Measurements from ENCODE around the gene FRMD7.

FRMD7 gene

DNA sequence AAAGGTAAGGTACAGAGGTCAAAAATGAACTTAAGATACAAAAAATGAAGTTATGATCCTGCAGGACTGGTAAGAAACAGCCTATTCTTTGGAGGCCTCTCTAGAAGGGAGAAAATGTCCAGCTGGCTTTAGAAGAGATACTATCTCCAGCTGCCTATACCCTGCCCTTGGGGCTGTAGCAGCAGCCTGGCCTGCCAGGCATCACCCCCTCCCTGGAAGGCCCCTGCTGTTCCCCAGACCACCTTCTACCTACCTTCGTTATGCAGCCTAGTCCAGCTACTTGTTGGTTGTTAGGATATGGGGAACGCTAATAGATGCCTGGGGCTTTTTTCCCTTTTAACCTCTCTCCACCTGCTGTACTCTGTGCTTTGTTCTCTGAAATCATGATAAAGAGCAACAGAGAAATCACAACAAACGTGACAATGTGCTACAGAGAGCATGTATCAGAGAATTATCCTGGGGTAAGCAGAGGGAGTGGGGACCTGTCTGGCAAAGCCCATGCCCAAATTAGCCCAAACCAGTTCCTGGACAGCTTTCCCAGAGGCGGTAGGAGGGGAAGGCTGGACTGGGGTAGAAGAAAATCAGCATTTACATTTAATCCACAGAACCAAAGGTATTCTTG lies 34.5 kb downstream of the FRMD7 start:
- H3K9ac ChIP-seq (ENCODE audit: low read length): no peak overlapping the region
- no peaks in the 10 kb centered on the region for H3K9me2 ChIP-seq (replicated peaks; ENCODE audit: insufficient read depth, low read length)
- no peaks in the 10 kb centered on the region for H3F3A ChIP-seq (ENCODE audit: insufficient read depth)
- no peaks in the 10 kb centered on the region for H4K20me1 ChIP-seq (ENCODE audit: low read depth, low read length)
- no peaks in the 10 kb centered on the region for H3K36me3 ChIP-seq (ENCODE audit: low read length)
- no peaks in the 10 kb centered on the region for H3K27me3 ChIP-seq (ENCODE audit: low read length)
- no peaks in the 10 kb centered on the region for H3K79me2 ChIP-seq (ENCODE audit: insufficient read depth, low read length)
- no peak overlapping the region for H2AFZ ChIP-seq (ENCODE audit: low read depth, low read length, severe bottlenecking)
- no peak overlapping the region for H3K4me3 ChIP-seq (ENCODE audit: insufficient read depth, low read length, poor library complexity, severe bottlenecking)
- H3K9me3 ChIP-seq (ENCODE audit: insufficient read depth, low read length): no peaks in the 10 kb centered on the region
- no peak overlapping the region for H3K27ac ChIP-seq (ENCODE audit: low read depth, low read length)
- no peak overlapping the region for H3K4me2 ChIP-seq (ENCODE audit: low read depth, low read length, poor library complexity, severe bottlenecking)
- TF ChIP-seq, protein P1, sequence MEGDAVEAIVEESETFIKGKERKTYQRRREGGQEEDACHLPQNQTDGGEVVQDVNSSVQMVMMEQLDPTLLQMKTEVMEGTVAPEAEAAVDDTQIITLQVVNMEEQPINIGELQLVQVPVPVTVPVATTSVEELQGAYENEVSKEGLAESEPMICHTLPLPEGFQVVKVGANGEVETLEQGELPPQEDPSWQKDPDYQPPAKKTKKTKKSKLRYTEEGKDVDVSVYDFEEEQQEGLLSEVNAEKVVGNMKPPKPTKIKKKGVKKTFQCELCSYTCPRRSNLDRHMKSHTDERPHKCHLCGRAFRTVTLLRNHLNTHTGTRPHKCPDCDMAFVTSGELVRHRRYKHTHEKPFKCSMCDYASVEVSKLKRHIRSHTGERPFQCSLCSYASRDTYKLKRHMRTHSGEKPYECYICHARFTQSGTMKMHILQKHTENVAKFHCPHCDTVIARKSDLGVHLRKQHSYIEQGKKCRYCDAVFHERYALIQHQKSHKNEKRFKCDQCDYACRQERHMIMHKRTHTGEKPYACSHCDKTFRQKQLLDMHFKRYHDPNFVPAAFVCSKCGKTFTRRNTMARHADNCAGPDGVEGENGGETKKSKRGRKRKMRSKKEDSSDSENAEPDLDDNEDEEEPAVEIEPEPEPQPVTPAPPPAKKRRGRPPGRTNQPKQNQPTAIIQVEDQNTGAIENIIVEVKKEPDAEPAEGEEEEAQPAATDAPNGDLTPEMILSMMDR (IDR thresholded peaks at IDR 0.05; ENCODE audit: insufficient read depth, low read length, poor library complexity, severe bottlenecking): no peak

- H2AFZ ChIP-seq (ENCODE audit: low read depth, low read length, severe bottlenecking): no peak overlapping the region
- no peaks in the 10 kb centered on the region for H3F3A ChIP-seq (ENCODE audit: insufficient read depth)
- H3K9me3 ChIP-seq (ENCODE audit: insufficient read depth, low read length): no peaks in the 10 kb centered on the region
- no peak overlapping the region for H3K27ac ChIP-seq (ENCODE audit: low read depth, low read length)
- no peak overlapping the region for H3K4me3 ChIP-seq (ENCODE audit: insufficient read depth, low read length, poor library complexity, severe bottlenecking)
- no peaks in the 10 kb centered on the region for H3K27me3 ChIP-seq (ENCODE audit: low read length)
- H3K79me2 ChIP-seq (ENCODE audit: insufficient read depth, low read length): no peaks in the 10 kb centered on the region
- H3K9ac ChIP-seq (ENCODE audit: low read length): no peak overlapping the region
- H4K20me1 ChIP-seq (ENCODE audit: low read depth, low read length): no peaks in the 10 kb centered on the region
- H3K4me2 ChIP-seq (ENCODE audit: low read depth, low read length, poor library complexity, severe bottlenecking): no peak overlapping the region
- H3K36me3 ChIP-seq (ENCODE audit: low read length): no peaks in the 10 kb centered on the region
- TF ChIP-seq EZH2phosphoT487 (conservative IDR thresholded peaks at IDR 0.05; ENCODE audit: low read length): no peak
- TF ChIP-seq, protein P1 (IDR thresholded peaks at IDR 0.05; ENCODE audit: insufficient read depth, low read length, poor library complexity, severe bottlenecking): peak; percentile 28
- no peaks in the 10 kb centered on the region for H3K9me2 ChIP-seq (replicated peaks; ENCODE audit: insufficient read depth, low read length)
These were observed 35.3 kb downstream of the FRMD7 start for GRCh38 chrX:132092439-132093065.

- no peak overlapping the region for H3K27ac ChIP-seq (ENCODE audit: low read depth, low read length)
- no peaks in the 10 kb centered on the region for H3F3A ChIP-seq (ENCODE audit: insufficient read depth)
- no peaks in the 10 kb centered on the region for H4K20me1 ChIP-seq (ENCODE audit: low read depth, low read length)
- no peaks in the 10 kb centered on the region for H3K36me3 ChIP-seq (ENCODE audit: low read length)
- no peak for TF ChIP-seq EZH2phosphoT487 (conservative IDR thresholded peaks at IDR 0.05; ENCODE audit: low read length)
- TF ChIP-seq, protein P1 (IDR thresholded peaks at IDR 0.05; ENCODE audit: insufficient read depth, low read length, poor library complexity, severe bottlenecking): no peak
- no peaks in the 10 kb centered on the region for H3K79me2 ChIP-seq (ENCODE audit: insufficient read depth, low read length)
- H2AFZ ChIP-seq (ENCODE audit: low read depth, low read length, severe bottlenecking): no peak overlapping the region
- H3K4me3 ChIP-seq (ENCODE audit: insufficient read depth, low read length, poor library complexity, severe bottlenecking): no peak overlapping the region
- H3K9ac ChIP-seq (ENCODE audit: low read length): no peak overlapping the region
- no peaks in the 10 kb centered on the region for H3K27me3 ChIP-seq (ENCODE audit: low read length)
- H3K4me2 ChIP-seq (ENCODE audit: low read depth, low read length, poor library complexity, severe bottlenecking): no peak overlapping the region
- no peaks in the 10 kb centered on the region for H3K9me3 ChIP-seq (ENCODE audit: insufficient read depth, low read length)
- H3K9me2 ChIP-seq (replicated peaks; ENCODE audit: insufficient read depth, low read length): no peaks in the 10 kb centered on the region
These were observed 37.2 kb downstream of the FRMD7 start for GRCh38 chrX:132090403-132091159.
